GM10266 (cell line): ENCODE results near the gene TMEFF2.

Experiments
- DNase-seq: peaks from one replicate; pipeline ENCODE4 v3.0.0; 2012; ENCODE audit errors: extremely low spot score
- CTCF ChIP-seq: IDR thresholded peaks from 2 replicates; pipeline ENCODE4 v1.5.1; 2012; ENCODE audit warnings: mild to moderate bottlenecking, low read depth; ENCODE audit not compliant: control insufficient read depth, insufficient read depth; ENCODE audit errors: missing control alignments

The TMEFF2 gene

GRCh38 chr2:191999101-191999841 is 195.5 kb downstream of the TMEFF2 start:
- DNase-seq = no peak
- no peak for TF ChIP-seq CTCF

GRCh38 chr2:191995285-191995684 is 199.4 kb downstream of the TMEFF2 start:
- DNase-seq = no peak
- no peak for TF ChIP-seq CTCF

GRCh38 chr2:191994749-191995148 is 200.0 kb downstream of the TMEFF2 start:
- TF ChIP-seq CTCF = no peak
- DNase-seq = no peak

GRCh38 chr2:191991442-191991841 is 203.3 kb downstream of the TMEFF2 start:
- no peak for TF ChIP-seq CTCF
- DNase-seq = no peak

GRCh38 chr2:191985740-191986139 is 209.0 kb downstream of the TMEFF2 start:
- DNase-seq = no peak
- TF ChIP-seq CTCF = no peak

- no peak for TF ChIP-seq CTCF
- no peak for DNase-seq
Measured at GRCh38 chr2:191983591-191983990, 211.1 kb downstream of the TMEFF2 start.

- TF ChIP-seq CTCF = no peak
- DNase-seq = no peak
Measured at GRCh38 chr2:191983186-191983585, 211.5 kb downstream of the TMEFF2 start.
